PC-3 (cell line): ENCODE results near the gene MANBA. TPM values are rescaled to one million over a fixed set of nuclear protein-coding genes. Genes with fewer than 3 reads are reported as not detected.
A peak's percentile ranks its signal among the peaks of the same experiment; 100 is the strongest.

Source experiments
- ATAC-seq: fragments of 200-7000 bp; cut with Tn5 transposase; 2 replicates; pipeline ENCODE4 v1.9.1; 2020; ENCODE audit warnings: mild to moderate bottlenecking, moderate library complexity
- BruUV-seq: library from RNA; stranded (reverse); fragments of 400-500 nt; replicated peaks from 2 replicates; lab custom pipeline; 2021; lab: Mats Ljungman, UMichigan
- CTCF ChIA-PET: fragments of 300-600 bp; sonication (Branson Sonifier 250); formaldehyde crosslinking; loops from one replicate; lab custom pipeline; 2022; ENCODE audit warnings: antibody characterized with exemption; lab: Charles Lee
- POLR2A ChIA-PET: fragments of 300-600 bp; sonication (Branson Sonifier 250); formaldehyde crosslinking; loops from one replicate; lab custom pipeline; 2022; ENCODE audit warnings: antibody characterized with exemption; ENCODE audit not compliant: unreplicated experiment; lab: Charles Lee
- DNase-seq: peaks from one replicate; pipeline ENCODE4 v3.0.0-alpha.2; 2015
- H2AFZ ChIP-seq: fragments of 300-600 bp; sonication (generic); 2 replicates; pipeline ENCODE4 v1.6.0; 2016; ENCODE audit warnings: antibody characterized with exemption, low read length
- H3F3A ChIP-seq: fragments of 300-600 bp; sonication (generic); one replicate; pipeline ENCODE4 v1.6.0; 2017; ENCODE audit warnings: antibody characterized with exemption, low read length, control low read depth, mild to moderate bottlenecking; ENCODE audit not compliant: unreplicated experiment
- H3K27ac ChIP-seq: fragments of 300-600 bp; sonication (generic); 2 replicates; pipeline ENCODE4 v1.5.1; 2016; ENCODE audit warnings: mild to moderate bottlenecking, low read length
- H3K27me3 ChIP-seq: fragments of 300-600 bp; sonication (generic); 2 replicates; pipeline ENCODE4 v1.6.1; 2016; ENCODE audit warnings: low read length, mixed read lengths
- H3K36me3 ChIP-seq: fragments of 300-600 bp; sonication (generic); 2 replicates; pipeline ENCODE4 v1.6.1; 2016; ENCODE audit warnings: low read depth, mixed run types, low read length, mixed read lengths
- H3K4me1 ChIP-seq: fragments of 300-600 bp; sonication (generic); 2 replicates; pipeline ENCODE4 v1.5.1; 2016; ENCODE audit warnings: low read length; ENCODE audit not compliant: insufficient read depth
- H3K4me2 ChIP-seq: fragments of 300-600 bp; sonication (generic); 2 replicates; pipeline ENCODE4 v1.6.0; 2016; ENCODE audit warnings: low read length
- H3K4me3 ChIP-seq: fragments of 300-600 bp; sonication (generic); 2 replicates; pipeline ENCODE4 v1.5.1; 2016; ENCODE audit warnings: mild to moderate bottlenecking, low read length, mixed read lengths
- H3K79me2 ChIP-seq: fragments of 300-600 bp; sonication (generic); 2 replicates; pipeline ENCODE4 v1.6.1; 2017; ENCODE audit warnings: low read length, mixed read lengths
- H3K9ac ChIP-seq: fragments of 300-600 bp; sonication (generic); 2 replicates; pipeline ENCODE4 v1.6.0; 2016; ENCODE audit warnings: mild to moderate bottlenecking, low read length
- H3K9me2 ChIP-seq: fragments of 300-600 bp; sonication (generic); replicated peaks from 2 replicates; pipeline ENCODE4 v1.6.1; 2016; ENCODE audit warnings: mixed run types, low read length, mixed read lengths
- H3K9me3 ChIP-seq: fragments of 300-600 bp; sonication (generic); 2 replicates; pipeline ENCODE4 v1.6.1; 2016; ENCODE audit warnings: low read length, mixed read lengths
- H4K20me1 ChIP-seq: fragments of 300-600 bp; sonication (generic); 2 replicates; pipeline ENCODE4 v1.6.1; 2016; ENCODE audit warnings: low read length, mixed read lengths
- EZH2 ChIP-seq: fragments of 300-600 bp; sonication (generic); IDR thresholded peaks from one replicate; pipeline ENCODE4 v1.6.1; 2017; ENCODE audit warnings: antibody characterized with exemption, mild to moderate bottlenecking, low read length; ENCODE audit not compliant: unreplicated experiment
- EZH2phosphoT487 ChIP-seq: fragments of 300-600 bp; sonication (generic); IDR thresholded peaks from 2 replicates; pipeline ENCODE4 v1.6.1; 2018; ENCODE audit warnings: mild to moderate bottlenecking, antibody characterized with exemption, low read length, borderline replicate concordance
- intact Hi-C: fragments of 100-400 bp; cut with micrococcal nuclease; formaldehyde crosslinking; loops from 2 replicates; pipeline ENCODE4 v1.9.0; 2023
- total RNA-seq: library from RNA; depleted of rRNA; stranded (reverse); fragments of >200 nt; gene quantifications from 2 replicates; pipeline ENCODE4 v1.2.3, GENCODE V29; 2014
- TF ChIP-seq, protein P1 (sequence below): fragments of 300-600 bp; sonication (generic); conservative IDR thresholded peaks from 2 replicates; pipeline ENCODE4 v1.5.1; 2017; ENCODE audit warnings: antibody characterized with exemption, low read depth, mild to moderate bottlenecking, low read length

MANBA gene
- total RNA-seq, 1 experiment from 2014 or later = 20.9 TPM

DNA sequence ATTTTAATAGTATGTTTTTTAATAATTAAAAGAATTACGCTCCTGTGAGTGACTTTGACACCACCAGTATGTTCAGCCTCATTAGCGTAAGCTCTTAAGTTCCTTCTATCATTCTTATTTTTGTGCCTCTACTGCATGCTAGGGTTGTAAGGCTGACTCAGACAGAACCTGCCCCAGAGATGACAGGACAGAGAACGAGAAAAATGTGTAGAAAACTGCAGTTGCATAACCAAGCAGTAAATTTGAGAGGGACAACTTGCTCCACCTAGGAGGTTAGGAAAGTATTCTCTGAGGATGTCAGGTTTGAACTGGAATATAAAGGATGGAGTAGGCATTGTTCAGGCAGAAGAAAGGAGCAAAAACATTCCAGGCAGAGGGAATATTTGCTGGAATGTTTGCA lies 160.9 kb downstream of the MANBA start:
- Histone ChIP-seq H3K27me3 (no peaks in the 10 kb centered on the region), H3K4me3 (no peak overlapping the region), H3K27ac (no peak overlapping the region), H3K9me3 (no peaks in the 10 kb centered on the region), H4K20me1 (no peaks in the 10 kb centered on the region), H3K9me2 (no peaks in the 10 kb centered on the region), H3K4me2 (no peak overlapping the region), H3K36me3 (peaks cover 35% of the 10 kb centered on the region), H3K4me1 (peaks cover 33% of the 10 kb centered on the region), H3F3A (no peaks in the 10 kb centered on the region), H3K79me2 (no peaks in the 10 kb centered on the region), H2AFZ (no peak overlapping the region), H3K9ac (no peak overlapping the region)
- POLR2A ChIA-PET = no interaction called here
- CTCF ChIA-PET = no interaction called here
- ATAC-seq (no peak), DNase-seq (no peak)
- TF ChIP-seq EZH2phosphoT487 (no peak), EZH2 (no peak)
- TF ChIP-seq, protein P1, sequence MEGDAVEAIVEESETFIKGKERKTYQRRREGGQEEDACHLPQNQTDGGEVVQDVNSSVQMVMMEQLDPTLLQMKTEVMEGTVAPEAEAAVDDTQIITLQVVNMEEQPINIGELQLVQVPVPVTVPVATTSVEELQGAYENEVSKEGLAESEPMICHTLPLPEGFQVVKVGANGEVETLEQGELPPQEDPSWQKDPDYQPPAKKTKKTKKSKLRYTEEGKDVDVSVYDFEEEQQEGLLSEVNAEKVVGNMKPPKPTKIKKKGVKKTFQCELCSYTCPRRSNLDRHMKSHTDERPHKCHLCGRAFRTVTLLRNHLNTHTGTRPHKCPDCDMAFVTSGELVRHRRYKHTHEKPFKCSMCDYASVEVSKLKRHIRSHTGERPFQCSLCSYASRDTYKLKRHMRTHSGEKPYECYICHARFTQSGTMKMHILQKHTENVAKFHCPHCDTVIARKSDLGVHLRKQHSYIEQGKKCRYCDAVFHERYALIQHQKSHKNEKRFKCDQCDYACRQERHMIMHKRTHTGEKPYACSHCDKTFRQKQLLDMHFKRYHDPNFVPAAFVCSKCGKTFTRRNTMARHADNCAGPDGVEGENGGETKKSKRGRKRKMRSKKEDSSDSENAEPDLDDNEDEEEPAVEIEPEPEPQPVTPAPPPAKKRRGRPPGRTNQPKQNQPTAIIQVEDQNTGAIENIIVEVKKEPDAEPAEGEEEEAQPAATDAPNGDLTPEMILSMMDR = no peak
- BruUV-seq = no TSS peak
- intact Hi-C loops = loop anchor here (5.0 kb wide), 1 partner anchor 98 kb away; the partner anchor contains the start of gene NFKB1

DNA sequence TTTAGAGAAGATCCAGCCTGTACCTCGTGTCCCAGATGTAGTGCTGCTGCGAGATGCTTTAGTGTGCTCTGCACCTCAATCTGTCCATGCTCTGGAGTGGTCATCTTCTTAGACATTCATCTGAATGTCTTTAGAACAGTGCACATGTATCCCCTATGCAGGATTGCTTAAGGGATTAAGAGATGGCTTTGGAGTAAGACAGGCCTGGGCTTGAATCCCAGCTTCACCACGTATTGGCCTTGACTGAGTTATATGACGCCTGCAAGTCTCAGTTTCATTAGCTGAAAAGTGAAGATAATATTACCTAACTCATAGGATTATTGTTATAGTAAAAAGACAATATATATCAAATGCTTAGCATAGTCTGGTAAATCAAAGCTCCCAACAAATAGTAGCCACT lies 161.3 kb downstream of the MANBA start:
- TF ChIP-seq, protein P1 = no peak
- TF ChIP-seq EZH2phosphoT487 (no peak), EZH2 (no peak)

DNA sequence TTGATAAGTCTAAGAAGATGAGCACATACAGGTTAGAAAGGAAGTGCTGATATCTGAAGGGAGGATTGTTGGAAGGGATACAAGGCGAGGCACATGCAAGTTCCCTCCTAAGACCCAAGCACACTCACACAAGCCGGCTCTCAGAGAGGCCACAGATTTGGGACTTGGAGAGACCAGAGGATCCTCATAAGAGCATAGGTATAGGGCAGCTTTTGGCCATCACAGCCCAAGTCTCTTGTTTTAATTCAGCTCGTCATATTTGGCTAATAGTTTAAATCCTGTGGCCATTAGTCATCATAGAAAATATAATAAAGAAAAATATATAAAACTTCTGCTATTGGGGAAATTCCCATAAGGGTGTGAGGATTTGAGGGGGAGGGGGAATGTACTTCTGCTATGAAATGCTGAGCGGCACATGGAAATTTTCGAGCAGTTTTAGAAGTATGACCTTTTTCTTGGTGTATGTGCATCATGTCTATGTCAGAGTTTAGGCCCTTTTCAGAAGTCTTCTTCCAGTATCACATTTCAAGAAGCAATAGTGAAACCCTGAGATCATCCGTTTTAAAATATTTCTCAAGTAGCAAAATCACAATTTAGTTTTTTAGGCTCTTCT lies 161.9 kb downstream of the MANBA start:
- H2AFZ ChIP-seq = no peak overlapping the region
- no peak overlapping the region for H3K4me3 ChIP-seq
- H3K4me2 ChIP-seq = peak overlapping the region; percentile 10; the same call in 1 of the 2 replicates
- ChIA-PET CTCF (no interaction called here), POLR2A (no interaction called here)
- TF ChIP-seq EZH2 = no peak
- no peak for TF ChIP-seq EZH2phosphoT487
- TF ChIP-seq, protein P1 = no peak
- no TSS peak for BruUV-seq
- H3K27me3 ChIP-seq = no peaks in the 10 kb centered on the region
- DNase-seq (peak; percentile 8), ATAC-seq (peak; percentile 48)
- H3K9me2 ChIP-seq = no peaks in the 10 kb centered on the region
- intact Hi-C loops = loop anchor here (5.0 kb wide), 1 partner anchor 97 kb away; the partner anchor contains the start of gene NFKB1
- H3K9ac ChIP-seq = peak overlapping the region; percentile 7; the same call in 1 of the 2 replicates
- peaks cover 42% of the 10 kb centered on the region for H3K4me1 ChIP-seq
- H3K9me3 ChIP-seq = no peaks in the 10 kb centered on the region
- peaks cover 40% of the 10 kb centered on the region for H3K36me3 ChIP-seq
- H4K20me1 ChIP-seq = no peaks in the 10 kb centered on the region
- H3F3A ChIP-seq = no peaks in the 10 kb centered on the region
- H3K27ac ChIP-seq = peak overlapping the region; percentile 52
- no peaks in the 10 kb centered on the region for H3K79me2 ChIP-seq

More for the DNA sequence above, 161.3 kb downstream of the MANBA start:
- BruUV-seq = no TSS peak
- no peaks in the 10 kb centered on the region for H3K27me3 ChIP-seq
- H3K9me3 ChIP-seq = no peaks in the 10 kb centered on the region
- H3K9ac ChIP-seq = no peak overlapping the region
- ATAC-seq = no peak
- H3K36me3 ChIP-seq = peaks cover 39% of the 10 kb centered on the region
- H3K79me2 ChIP-seq = no peaks in the 10 kb centered on the region
- ChIA-PET POLR2A (no interaction called here), CTCF (no interaction called here)
- no peak overlapping the region for H3K4me2 ChIP-seq
- H3K9me2 ChIP-seq = no peaks in the 10 kb centered on the region
- peak overlapping the region; percentile 8; the same call in 1 of the 2 replicates for H3K27ac ChIP-seq
- H3K4me1 ChIP-seq = peaks cover 37% of the 10 kb centered on the region
- no peaks in the 10 kb centered on the region for H4K20me1 ChIP-seq
- H2AFZ ChIP-seq = no peak overlapping the region
- no peaks in the 10 kb centered on the region for H3F3A ChIP-seq
- H3K4me3 ChIP-seq = no peak overlapping the region
- DNase-seq = no peak
- intact Hi-C loops = loop anchor here (5.0 kb wide), 1 partner anchor 97 kb away; the partner anchor contains the start of gene NFKB1
